Measurements from ENCODE around the gene RTL5.

The RTL5 gene

GRCh38 chrX:72107320-72107719, 24.4 kb downstream of the RTL5 start:
- Histone ChIP-seq H3K36me3 (ENCODE audit: low read depth) (no peaks in the 10 kb centered on the region), H3K9me3 (ENCODE audit: severe bottlenecking) (no peaks in the 10 kb centered on the region), H3K27me3 (ENCODE audit: insufficient read depth, poor library complexity, severe bottlenecking) (no peaks in the 10 kb centered on the region), H3K4me3 (ENCODE audit: severe bottlenecking) (no peak overlapping the region), H3K4me1 (ENCODE audit: insufficient read depth, poor library complexity, severe bottlenecking) (no peaks in the 10 kb centered on the region), H3K27ac (ENCODE audit: poor library complexity, severe bottlenecking) (no peak overlapping the region)
- TF ChIP-seq CTCF (IDR thresholded peaks at IDR 0.05; ENCODE audit: poor library complexity, severe bottlenecking), result no peak
- no peak for DNase-seq (ENCODE audit: low spot score)
- ATAC-seq (ENCODE audit: low read depth), result peak; percentile 61

- ATAC-seq (ENCODE audit: low read depth) (no peak), DNase-seq (ENCODE audit: low spot score) (no peak)
- Histone ChIP-seq H3K4me1 (ENCODE audit: insufficient read depth, poor library complexity, severe bottlenecking) (no peaks in the 10 kb centered on the region), H3K27ac (ENCODE audit: poor library complexity, severe bottlenecking) (no peak overlapping the region), H3K36me3 (ENCODE audit: low read depth) (no peaks in the 10 kb centered on the region), H3K4me3 (ENCODE audit: severe bottlenecking) (no peak overlapping the region), H3K27me3 (ENCODE audit: insufficient read depth, poor library complexity, severe bottlenecking) (no peaks in the 10 kb centered on the region), H3K9me3 (ENCODE audit: severe bottlenecking) (no peaks in the 10 kb centered on the region)
- TF ChIP-seq CTCF (IDR thresholded peaks at IDR 0.05; ENCODE audit: poor library complexity, severe bottlenecking), result no peak
Measured at GRCh38 chrX:72105436-72105835, 26.3 kb downstream of the RTL5 start.

GRCh38 chrX:72102760-72103159, 29.0 kb downstream of the RTL5 start:
- Histone ChIP-seq H3K36me3 (ENCODE audit: low read depth) (no peaks in the 10 kb centered on the region), H3K27ac (ENCODE audit: poor library complexity, severe bottlenecking) (no peak overlapping the region), H3K27me3 (ENCODE audit: insufficient read depth, poor library complexity, severe bottlenecking) (no peaks in the 10 kb centered on the region), H3K4me1 (ENCODE audit: insufficient read depth, poor library complexity, severe bottlenecking) (no peaks in the 10 kb centered on the region), H3K9me3 (ENCODE audit: severe bottlenecking) (no peaks in the 10 kb centered on the region), H3K4me3 (ENCODE audit: severe bottlenecking) (no peak overlapping the region)
- no peak for TF ChIP-seq CTCF (IDR thresholded peaks at IDR 0.05; ENCODE audit: poor library complexity, severe bottlenecking)
- ATAC-seq (ENCODE audit: low read depth) (no peak), DNase-seq (ENCODE audit: low spot score) (no peak)

GRCh38 chrX:72102126-72102525, 29.6 kb downstream of the RTL5 start:
- Histone ChIP-seq H3K4me1 (ENCODE audit: insufficient read depth, poor library complexity, severe bottlenecking) (no peaks in the 10 kb centered on the region), H3K27me3 (ENCODE audit: insufficient read depth, poor library complexity, severe bottlenecking) (no peaks in the 10 kb centered on the region), H3K36me3 (ENCODE audit: low read depth) (no peaks in the 10 kb centered on the region), H3K9me3 (ENCODE audit: severe bottlenecking) (no peaks in the 10 kb centered on the region), H3K4me3 (ENCODE audit: severe bottlenecking) (no peak overlapping the region), H3K27ac (ENCODE audit: poor library complexity, severe bottlenecking) (no peak overlapping the region)
- DNase-seq (ENCODE audit: low spot score) (no peak), ATAC-seq (ENCODE audit: low read depth) (no peak)
- TF ChIP-seq CTCF (IDR thresholded peaks at IDR 0.05; ENCODE audit: poor library complexity, severe bottlenecking), result no peak

GRCh38 chrX:72101597-72102037, 30.1 kb downstream of the RTL5 start:
- H3K4me1 ChIP-seq (ENCODE audit: insufficient read depth, poor library complexity, severe bottlenecking), result no peaks in the 10 kb centered on the region
- H3K36me3 ChIP-seq (ENCODE audit: low read depth), result no peaks in the 10 kb centered on the region
- ATAC-seq (ENCODE audit: low read depth) (no peak), DNase-seq (ENCODE audit: low spot score) (no peak)
- H3K4me3 ChIP-seq (ENCODE audit: severe bottlenecking), result no peak overlapping the region
- no peaks in the 10 kb centered on the region for H3K27me3 ChIP-seq (ENCODE audit: insufficient read depth, poor library complexity, severe bottlenecking)
- no peaks in the 10 kb centered on the region for H3K9me3 ChIP-seq (ENCODE audit: severe bottlenecking)
- no peak overlapping the region for H3K27ac ChIP-seq (ENCODE audit: poor library complexity, severe bottlenecking)
- no peak for TF ChIP-seq CTCF (IDR thresholded peaks at IDR 0.05; ENCODE audit: poor library complexity, severe bottlenecking)
